MCF 10A (cell line): Measurements from ENCODE around the gene FAM13A. TPM values are rescaled to one million over a fixed set of nuclear protein-coding genes. Genes with fewer than 3 reads are reported as not detected.

Source experiments
- BruUV-seq: library from RNA; stranded (reverse); fragments of 400-500 nt; replicated peaks from 2 replicates; lab custom pipeline; 2021; lab: Mats Ljungman, UMichigan
- CTCF ChIA-PET: fragments of 300-600 bp; sonication (Branson Sonifier 250); formaldehyde crosslinking; extraction: SDS; loops from one replicate; lab custom pipeline; 2021; ENCODE audit warnings: antibody characterized with exemption, inconsistent platforms; lab: Yijun Ruan, JAX
- POLR2A ChIA-PET: fragments of 300-600, 350-650 bp; sonication (Branson Sonifier 250); formaldehyde crosslinking; extraction: SDS; loops from one replicate; lab custom pipeline; 2020; ENCODE audit warnings: antibody characterized with exemption, inconsistent platforms; lab: Yijun Ruan, JAX
- DNase-seq: peaks from one replicate; pipeline ENCODE4 v3.0.0-alpha.2; 2018; ENCODE audit not compliant: unreplicated experiment
- H3K27ac Mint-ChIP-seq: one replicate; pipeline ENCODE4 v1.8.0; 2022; ENCODE audit warnings: mild to moderate bottlenecking, low read depth, mixed read lengths; ENCODE audit not compliant: unreplicated experiment
- H3K27me3 Mint-ChIP-seq: one replicate; pipeline ENCODE4 v1.8.0; 2022; ENCODE audit warnings: mixed read lengths; ENCODE audit not compliant: insufficient read depth, unreplicated experiment
- H3K36me3 Mint-ChIP-seq: one replicate; pipeline ENCODE4 v1.8.0; 2022; ENCODE audit warnings: mild to moderate bottlenecking, moderate library complexity, mixed read lengths; ENCODE audit not compliant: insufficient read depth, unreplicated experiment
- H3K4me1 Mint-ChIP-seq: one replicate; pipeline ENCODE4 v1.8.0; 2022; ENCODE audit warnings: mixed read lengths; ENCODE audit not compliant: insufficient read depth, unreplicated experiment
- H3K4me3 Mint-ChIP-seq: one replicate; pipeline ENCODE4 v1.8.0; 2022; ENCODE audit warnings: mild to moderate bottlenecking, moderate library complexity, mixed read lengths; ENCODE audit not compliant: unreplicated experiment
- H3K9me3 Mint-ChIP-seq: one replicate; pipeline ENCODE4 v1.8.0; 2022; ENCODE audit warnings: mixed read lengths; ENCODE audit not compliant: unreplicated experiment
- intact Hi-C: fragments of 100-400 bp; cut with micrococcal nuclease; formaldehyde crosslinking; loops from 2 replicates; pipeline ENCODE4 v1.14.1; 2022
- total RNA-seq: library from RNA; stranded (reverse); gene quantifications from 2 replicates; pipeline ENCODE4 v1.2.3, GENCODE V29; 2022
- TF ChIP-seq, protein P1 (sequence below): fragments of 200-600 bp; IDR thresholded peaks from one replicate; pipeline ENCODE4 v1.8.0; 2022; ENCODE audit warnings: antibody characterized with exemption, mild to moderate bottlenecking; ENCODE audit not compliant: unreplicated experiment

FAM13A gene
- total RNA-seq, 1 experiment from 2014 or later, result 11.1 TPM

- Mint-ChIP-seq H3K9me3 (no peaks in the 10 kb centered on the region), H3K4me1 (peaks cover 31% of the 10 kb centered on the region), H3K36me3 (no peaks in the 10 kb centered on the region), H3K27ac (no peak overlapping the region), H3K27me3 (no peaks in the 10 kb centered on the region), H3K4me3 (no peak overlapping the region)
- DNase-seq, result no peak
- BruUV-seq, result no TSS peak
- ChIA-PET POLR2A (interaction anchor here (1.0 to 2.1 kb wide), 6 partner anchors 8 to 291 kb away, joined by 3 to 16 read pairs (median 4); partner anchors contain the start of genes FAM13A and TIGD2), CTCF (interaction anchor here (0.5 to 14.0 kb wide), 2 partner anchors 201 to 213 kb away, joined by 3 to 255 read pairs; no protein-coding TSS in a partner anchor)
- TF ChIP-seq, protein P1, sequence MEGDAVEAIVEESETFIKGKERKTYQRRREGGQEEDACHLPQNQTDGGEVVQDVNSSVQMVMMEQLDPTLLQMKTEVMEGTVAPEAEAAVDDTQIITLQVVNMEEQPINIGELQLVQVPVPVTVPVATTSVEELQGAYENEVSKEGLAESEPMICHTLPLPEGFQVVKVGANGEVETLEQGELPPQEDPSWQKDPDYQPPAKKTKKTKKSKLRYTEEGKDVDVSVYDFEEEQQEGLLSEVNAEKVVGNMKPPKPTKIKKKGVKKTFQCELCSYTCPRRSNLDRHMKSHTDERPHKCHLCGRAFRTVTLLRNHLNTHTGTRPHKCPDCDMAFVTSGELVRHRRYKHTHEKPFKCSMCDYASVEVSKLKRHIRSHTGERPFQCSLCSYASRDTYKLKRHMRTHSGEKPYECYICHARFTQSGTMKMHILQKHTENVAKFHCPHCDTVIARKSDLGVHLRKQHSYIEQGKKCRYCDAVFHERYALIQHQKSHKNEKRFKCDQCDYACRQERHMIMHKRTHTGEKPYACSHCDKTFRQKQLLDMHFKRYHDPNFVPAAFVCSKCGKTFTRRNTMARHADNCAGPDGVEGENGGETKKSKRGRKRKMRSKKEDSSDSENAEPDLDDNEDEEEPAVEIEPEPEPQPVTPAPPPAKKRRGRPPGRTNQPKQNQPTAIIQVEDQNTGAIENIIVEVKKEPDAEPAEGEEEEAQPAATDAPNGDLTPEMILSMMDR, result no peak
- intact Hi-C loops, result no loop called here
Observed at GRCh38 chr4:88820698-88821415, 236.1 kb downstream of the FAM13A start.

DNA sequence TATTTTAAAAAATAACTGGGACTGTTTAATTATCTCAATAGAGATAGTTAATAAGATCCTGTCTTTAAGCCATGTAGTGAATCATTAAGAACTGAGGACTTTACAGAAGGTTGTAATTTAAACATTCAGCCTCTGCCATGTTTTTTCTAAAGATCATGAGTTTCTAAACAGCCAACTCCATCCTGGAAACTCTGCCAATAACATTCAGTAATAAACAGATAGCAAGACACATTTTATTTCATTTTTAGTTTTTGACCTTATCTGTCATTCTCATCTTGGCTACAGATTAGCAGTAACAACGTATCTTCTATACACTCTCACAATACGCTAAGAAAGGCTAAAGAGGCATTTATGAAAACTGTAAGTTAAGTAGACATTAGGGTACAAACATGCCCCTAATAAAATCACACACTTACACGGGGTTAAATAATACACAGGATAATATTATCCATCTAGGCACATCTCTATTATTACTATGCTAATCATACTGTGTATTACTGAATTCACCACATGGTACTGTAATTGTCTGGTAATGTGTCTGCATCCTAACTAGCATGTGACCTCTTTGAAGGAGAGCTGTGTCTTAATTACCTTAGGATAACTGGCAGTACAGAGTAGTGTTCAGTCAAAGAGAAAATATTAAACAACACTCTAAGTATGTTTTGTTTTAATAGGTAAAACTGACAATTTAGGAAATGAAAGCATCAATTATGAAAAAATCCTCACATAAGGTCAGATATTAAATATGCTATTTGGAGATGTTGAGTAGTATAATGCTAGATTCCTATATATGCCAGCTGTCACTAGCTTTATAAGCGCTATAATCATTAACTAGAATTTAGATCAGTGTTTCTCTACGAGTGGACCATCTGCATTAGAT is 236.9 kb downstream of the FAM13A start:
- Mint-ChIP-seq H3K4me1 (peaks cover 31% of the 10 kb centered on the region), H3K27me3 (no peaks in the 10 kb centered on the region), H3K9me3 (no peaks in the 10 kb centered on the region), H3K36me3 (no peaks in the 10 kb centered on the region), H3K4me3 (no peak overlapping the region), H3K27ac (no peak overlapping the region)
- BruUV-seq, result no TSS peak
- intact Hi-C loops, result loop anchor here (5.0 kb wide), 3 partner anchors 293 to 617 kb away; no protein-coding TSS in a partner anchor
- CTCF ChIA-PET, result interaction anchor here (0.5 to 14.0 kb wide), 16 partner anchors 10 to 292 kb away, joined by 3 to 255 read pairs (median 4); partner anchors contain the start of gene FAM13A
- TF ChIP-seq, protein P1, result no peak
- POLR2A ChIA-PET, result interaction anchor here (0.9 to 2.3 kb wide), 7 partner anchors 45 to 291 kb away, joined by 3 to 30 read pairs (median 5); partner anchors contain the start of gene TIGD2
- DNase-seq, result no peak

DNA sequence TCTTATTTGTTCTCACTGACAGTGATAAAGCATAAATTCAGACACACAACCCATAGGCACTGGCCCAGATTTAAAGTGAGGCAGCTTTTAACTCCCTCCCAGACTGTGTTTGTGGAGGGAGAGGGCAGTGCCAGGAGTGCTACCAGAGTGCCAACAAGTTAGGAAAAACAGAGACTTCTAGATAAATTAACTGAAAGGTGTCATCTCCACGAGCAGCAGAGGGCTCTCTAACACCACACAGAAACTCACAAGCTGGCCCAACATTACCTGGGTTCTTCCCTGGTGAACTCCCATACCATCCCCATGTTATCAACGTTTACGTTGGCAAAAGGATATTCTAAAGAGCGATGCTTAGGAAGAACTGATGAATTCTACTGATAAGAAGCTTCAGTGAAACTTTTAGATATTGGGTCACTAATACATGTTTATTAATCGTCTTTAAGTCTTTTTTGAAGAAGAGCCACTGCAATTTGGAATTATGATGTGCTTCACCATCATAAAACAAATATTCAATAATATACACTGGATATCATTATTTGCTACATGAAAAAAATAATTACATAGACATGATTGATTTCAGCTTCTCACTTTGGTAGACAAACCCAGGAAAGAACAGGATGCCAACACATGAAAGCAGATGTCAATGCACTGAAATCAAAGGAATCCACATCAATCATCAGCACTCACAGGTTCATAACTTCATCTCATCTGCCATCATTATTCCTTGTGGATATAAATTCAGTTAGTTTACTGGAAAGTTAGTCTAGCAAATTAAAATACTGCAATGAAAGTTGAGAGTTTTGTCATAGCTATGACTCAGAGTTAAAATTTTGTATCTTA is 238.1 kb downstream of the FAM13A start:
- no TSS peak for BruUV-seq
- Mint-ChIP-seq H3K27ac (peak overlapping the region; percentile 19), H3K4me3 (no peak overlapping the region), H3K4me1 (peaks cover 31% of the 10 kb centered on the region), H3K9me3 (no peaks in the 10 kb centered on the region), H3K27me3 (no peaks in the 10 kb centered on the region), H3K36me3 (no peaks in the 10 kb centered on the region)
- ChIA-PET CTCF (interaction anchor here (0.6 to 14.0 kb wide), 46 partner anchors 8 to 311 kb away, joined by 3 to 255 read pairs (median 4); partner anchors contain the start of genes FAM13A and NAP1L5), POLR2A (interaction anchor here (0.9 to 2.3 kb wide), 5 partner anchors 145 to 212 kb away, joined by 3 to 30 read pairs (median 4); no protein-coding TSS in a partner anchor)
- DNase-seq, result peak; percentile 70
- intact Hi-C loops, result loop anchor here (1.0 to 5.0 kb wide), 6 partner anchors 119 to 618 kb away; partner anchors contain the start of gene TIGD2
- TF ChIP-seq, protein P1, result peak; percentile 72
